GM23338 (cell line): ENCODE measurements around the gene CAPZB.

Experiments used
- CREB1 ChIP-seq: fragments of 250-450 bp; sonication (Bioruptor Pico); IDR thresholded peaks from 2 replicates; pipeline ENCODE4 v1.5.0; 2020; ENCODE audit warnings: low read depth, mild to moderate bottlenecking, moderate library complexity
- EZH2 ChIP-seq: fragments of 200-600 bp; sonication (generic); IDR thresholded peaks from one replicate; pipeline ENCODE4 v1.8.0; 2017; ENCODE audit warnings: antibody characterized with exemption, mild to moderate bottlenecking, low read depth; ENCODE audit not compliant: unreplicated experiment
- EZH2phosphoT487 ChIP-seq: fragments of 200-600 bp; sonication (generic); IDR thresholded peaks from one replicate; pipeline ENCODE4 v1.8.1; 2018; ENCODE audit warnings: antibody characterized with exemption; ENCODE audit not compliant: unreplicated experiment
- JUNB ChIP-seq: IDR thresholded peaks from one replicate; pipeline ENCODE4 v1.6.1; 2016; ENCODE audit warnings: antibody characterized with exemption; ENCODE audit not compliant: unreplicated experiment
- POLR2AphosphoS5 ChIP-seq: IDR thresholded peaks from 2 replicates; pipeline ENCODE4 v1.6.1; 2016; ENCODE audit warnings: antibody characterized with exemption, low read depth
- STAT1 ChIP-seq: IDR thresholded peaks from one replicate; pipeline ENCODE4 v1.6.1; 2016; ENCODE audit warnings: antibody characterized with exemption; ENCODE audit not compliant: unreplicated experiment
- ZNF114 ChIP-seq: fragments of 250-450 bp; sonication (Bioruptor Pico); IDR thresholded peaks from 2 replicates; pipeline ENCODE4 v1.5.0; 2020; ENCODE audit warnings: mild to moderate bottlenecking, moderate library complexity
- ZNF331 ChIP-seq: fragments of 250-450 bp; sonication (Bioruptor Pico); IDR thresholded peaks from 2 replicates; pipeline ENCODE4 v1.5.0; 2020; ENCODE audit warnings: low read depth, mild to moderate bottlenecking, moderate library complexity
- TF ChIP-seq, protein P1 (sequence below), 2 experiments: fragments of 200-600 bp in 1 of 2; sonication (generic) in 1 of 2; conservative IDR thresholded peaks; 2 replicates each; pipeline versions ENCODE4 v1.5.1 to v1.6.1; 2016 to 2017; ENCODE audit warnings: antibody characterized with exemption in 2 of 2, low read depth in 2 of 2, mild to moderate bottlenecking in 2 of 2, moderate library complexity in 1 of 2
- TF ChIP-seq, protein P2 (sequence below): IDR thresholded peaks from one replicate; pipeline ENCODE4 v1.6.1; 2018; ENCODE audit warnings: antibody characterized with exemption; ENCODE audit not compliant: unreplicated experiment

DNA sequence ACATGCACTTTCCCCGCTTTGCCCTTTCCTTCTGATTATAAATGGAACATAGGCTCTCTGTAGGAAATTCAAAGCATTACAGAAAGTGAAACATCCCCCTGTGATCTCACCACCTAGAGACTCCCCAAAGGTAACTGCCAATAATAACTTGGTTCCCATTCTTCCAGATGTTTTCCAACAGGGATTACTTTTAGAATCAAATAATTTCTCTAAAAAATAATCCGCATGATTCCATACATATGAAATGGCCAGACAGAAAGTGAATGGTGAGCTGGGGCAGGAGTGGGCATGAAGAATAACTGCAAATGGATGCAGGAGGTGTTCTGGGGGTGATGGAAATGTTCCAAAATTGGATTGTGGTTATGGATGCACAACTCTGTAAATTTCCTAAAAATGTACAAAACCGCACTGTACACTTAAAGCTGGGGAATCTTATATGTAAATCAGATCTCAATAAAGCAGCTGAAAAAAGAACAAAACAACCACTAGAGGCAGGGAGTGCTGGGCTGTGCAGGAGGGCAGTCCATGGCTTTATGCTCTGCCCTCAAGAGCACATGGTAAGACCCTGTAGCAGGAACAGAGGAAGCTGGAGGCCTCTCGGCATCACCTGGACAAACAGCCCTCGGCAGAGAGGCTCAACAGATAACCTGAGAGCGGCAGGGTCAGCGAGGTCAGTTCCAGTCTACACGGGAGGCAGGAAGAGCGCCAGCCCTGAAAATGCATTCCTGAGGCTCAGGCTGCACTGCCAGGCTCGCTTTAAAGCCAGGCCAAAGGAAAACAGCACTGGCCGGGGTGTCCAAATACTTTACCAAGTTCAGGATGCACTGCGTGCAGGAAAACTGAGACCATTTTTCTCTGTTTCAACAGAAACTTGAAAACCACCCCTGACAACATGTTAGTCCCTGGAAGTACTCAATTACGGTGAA lies 39.7 kb downstream of the CAPZB start:
- TF ChIP-seq, protein P1, sequence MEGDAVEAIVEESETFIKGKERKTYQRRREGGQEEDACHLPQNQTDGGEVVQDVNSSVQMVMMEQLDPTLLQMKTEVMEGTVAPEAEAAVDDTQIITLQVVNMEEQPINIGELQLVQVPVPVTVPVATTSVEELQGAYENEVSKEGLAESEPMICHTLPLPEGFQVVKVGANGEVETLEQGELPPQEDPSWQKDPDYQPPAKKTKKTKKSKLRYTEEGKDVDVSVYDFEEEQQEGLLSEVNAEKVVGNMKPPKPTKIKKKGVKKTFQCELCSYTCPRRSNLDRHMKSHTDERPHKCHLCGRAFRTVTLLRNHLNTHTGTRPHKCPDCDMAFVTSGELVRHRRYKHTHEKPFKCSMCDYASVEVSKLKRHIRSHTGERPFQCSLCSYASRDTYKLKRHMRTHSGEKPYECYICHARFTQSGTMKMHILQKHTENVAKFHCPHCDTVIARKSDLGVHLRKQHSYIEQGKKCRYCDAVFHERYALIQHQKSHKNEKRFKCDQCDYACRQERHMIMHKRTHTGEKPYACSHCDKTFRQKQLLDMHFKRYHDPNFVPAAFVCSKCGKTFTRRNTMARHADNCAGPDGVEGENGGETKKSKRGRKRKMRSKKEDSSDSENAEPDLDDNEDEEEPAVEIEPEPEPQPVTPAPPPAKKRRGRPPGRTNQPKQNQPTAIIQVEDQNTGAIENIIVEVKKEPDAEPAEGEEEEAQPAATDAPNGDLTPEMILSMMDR (conservative IDR thresholded peaks at IDR 0.05; ENCODE audit: low read depth in 2 of 2), result no peak; a peak in 1 of 4 replicates
- TF ChIP-seq POLR2AphosphoS5 (no peak), EZH2 (no peak), CREB1 (CRISPR knock-in tag) (no peak), EZH2phosphoT487 (no peak), ZNF114 (CRISPR knock-in tag) (no peak), ZNF331 (CRISPR knock-in tag) (no peak), JUNB (no peak), STAT1 (no peak)
- TF ChIP-seq, protein P2, sequence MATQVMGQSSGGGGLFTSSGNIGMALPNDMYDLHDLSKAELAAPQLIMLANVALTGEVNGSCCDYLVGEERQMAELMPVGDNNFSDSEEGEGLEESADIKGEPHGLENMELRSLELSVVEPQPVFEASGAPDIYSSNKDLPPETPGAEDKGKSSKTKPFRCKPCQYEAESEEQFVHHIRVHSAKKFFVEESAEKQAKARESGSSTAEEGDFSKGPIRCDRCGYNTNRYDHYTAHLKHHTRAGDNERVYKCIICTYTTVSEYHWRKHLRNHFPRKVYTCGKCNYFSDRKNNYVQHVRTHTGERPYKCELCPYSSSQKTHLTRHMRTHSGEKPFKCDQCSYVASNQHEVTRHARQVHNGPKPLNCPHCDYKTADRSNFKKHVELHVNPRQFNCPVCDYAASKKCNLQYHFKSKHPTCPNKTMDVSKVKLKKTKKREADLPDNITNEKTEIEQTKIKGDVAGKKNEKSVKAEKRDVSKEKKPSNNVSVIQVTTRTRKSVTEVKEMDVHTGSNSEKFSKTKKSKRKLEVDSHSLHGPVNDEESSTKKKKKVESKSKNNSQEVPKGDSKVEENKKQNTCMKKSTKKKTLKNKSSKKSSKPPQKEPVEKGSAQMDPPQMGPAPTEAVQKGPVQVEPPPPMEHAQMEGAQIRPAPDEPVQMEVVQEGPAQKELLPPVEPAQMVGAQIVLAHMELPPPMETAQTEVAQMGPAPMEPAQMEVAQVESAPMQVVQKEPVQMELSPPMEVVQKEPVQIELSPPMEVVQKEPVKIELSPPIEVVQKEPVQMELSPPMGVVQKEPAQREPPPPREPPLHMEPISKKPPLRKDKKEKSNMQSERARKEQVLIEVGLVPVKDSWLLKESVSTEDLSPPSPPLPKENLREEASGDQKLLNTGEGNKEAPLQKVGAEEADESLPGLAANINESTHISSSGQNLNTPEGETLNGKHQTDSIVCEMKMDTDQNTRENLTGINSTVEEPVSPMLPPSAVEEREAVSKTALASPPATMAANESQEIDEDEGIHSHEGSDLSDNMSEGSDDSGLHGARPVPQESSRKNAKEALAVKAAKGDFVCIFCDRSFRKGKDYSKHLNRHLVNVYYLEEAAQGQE, result no peak
